Mesothelial cell of epicardium (in vitro differentiated cells): ENCODE results near the gene SLC1A7. TPM values are rescaled to one million over a fixed set of nuclear protein-coding genes. Genes with fewer than 3 reads are reported as not detected.

ENCODE experiments used
- DNase-seq, 2 experiments: peaks; one replicate each; pipeline ENCODE4 v3.0.0; 2021; ENCODE audit warnings: low spot score in 2 of 2; ENCODE audit not compliant: unreplicated experiment in 2 of 2
- H3K27ac Mint-ChIP-seq: 2 replicates; pipeline ENCODE4 v1.8.0; 2021; ENCODE audit warnings: mixed read lengths
- H3K27me3 Mint-ChIP-seq: 2 replicates; pipeline ENCODE4 v1.8.0; 2021; ENCODE audit warnings: low read depth, mixed read lengths
- H3K36me3 Mint-ChIP-seq: 2 replicates; pipeline ENCODE4 v1.8.0; 2021; ENCODE audit warnings: mixed read lengths
- H3K4me1 Mint-ChIP-seq: 2 replicates; pipeline ENCODE4 v1.8.0; 2021; ENCODE audit warnings: mixed read lengths
- H3K4me3 Mint-ChIP-seq: 2 replicates; pipeline ENCODE4 v1.8.0; 2021; ENCODE audit warnings: mild to moderate bottlenecking, moderate library complexity, mixed read lengths
- H3K9me3 Mint-ChIP-seq: 2 replicates; pipeline ENCODE4 v1.8.0; 2021; ENCODE audit warnings: mixed read lengths
- CTCF ChIP-seq: fragments of 200-600 bp; sonication (generic); IDR thresholded peaks from one replicate; pipeline ENCODE4 v1.5.0; 2021; ENCODE audit warnings: antibody characterized with exemption; ENCODE audit not compliant: unreplicated experiment
- total RNA-seq: library from RNA; stranded (reverse); gene quantifications from 3 replicates; pipeline ENCODE4 v1.2.1, GENCODE V29; 2021

The SLC1A7 gene
- total RNA-seq, 1 donor from 2014 or later = not detected

- no peak for DNase-seq
- Mint-ChIP-seq H3K27me3 (peaks cover 16% of the 10 kb centered on the region), H3K4me3 (no peak overlapping the region), H3K9me3 (no peaks in the 10 kb centered on the region), H3K36me3 (no peaks in the 10 kb centered on the region), H3K27ac (no peak overlapping the region), H3K4me1 (no peaks in the 10 kb centered on the region)
- no peak for TF ChIP-seq CTCF
These were observed 24.5 kb upstream of the SLC1A7 start for GRCh38 chr1:53166912-53167311.

- Mint-ChIP-seq H3K36me3 (no peaks in the 10 kb centered on the region), H3K4me1 (no peaks in the 10 kb centered on the region), H3K27ac (no peak overlapping the region), H3K4me3 (no peak overlapping the region), H3K27me3 (peaks cover 16% of the 10 kb centered on the region), H3K9me3 (no peaks in the 10 kb centered on the region)
- DNase-seq = no peak
- no peak for TF ChIP-seq CTCF
These were observed 23.9 kb upstream of the SLC1A7 start for GRCh38 chr1:53166366-53166765.

GRCh38 chr1:53165408-53165961, 23.0 kb upstream of the SLC1A7 start:
- H3K4me3 Mint-ChIP-seq = no peak overlapping the region
- TF ChIP-seq CTCF = no peak
- no peaks in the 10 kb centered on the region for H3K4me1 Mint-ChIP-seq
- H3K27me3 Mint-ChIP-seq = peaks cover 16% of the 10 kb centered on the region
- no peak for DNase-seq
- no peaks in the 10 kb centered on the region for H3K36me3 Mint-ChIP-seq
- no peaks in the 10 kb centered on the region for H3K9me3 Mint-ChIP-seq
- no peak overlapping the region for H3K27ac Mint-ChIP-seq

GRCh38 chr1:53163291-53163768, 20.9 kb upstream of the SLC1A7 start:
- no peak for TF ChIP-seq CTCF

GRCh38 chr1:53162621-53163020, 20.2 kb upstream of the SLC1A7 start:
- Mint-ChIP-seq H3K4me1 (no peaks in the 10 kb centered on the region), H3K27me3 (peaks cover 16% of the 10 kb centered on the region)

More at GRCh38 chr1:53163291-53163768, 20.9 kb upstream of the SLC1A7 start:
- H3K9me3 Mint-ChIP-seq = no peaks in the 10 kb centered on the region
- no peaks in the 10 kb centered on the region for H3K4me1 Mint-ChIP-seq
- DNase-seq = no peak
- H3K27me3 Mint-ChIP-seq = peaks cover 16% of the 10 kb centered on the region
- no peak overlapping the region for H3K4me3 Mint-ChIP-seq
- no peaks in the 10 kb centered on the region for H3K36me3 Mint-ChIP-seq
- H3K27ac Mint-ChIP-seq = no peak overlapping the region

More at GRCh38 chr1:53162621-53163020, 20.2 kb upstream of the SLC1A7 start:
- Mint-ChIP-seq H3K36me3 (no peaks in the 10 kb centered on the region), H3K27ac (no peak overlapping the region), H3K9me3 (no peaks in the 10 kb centered on the region), H3K4me3 (no peak overlapping the region)
- no peak for TF ChIP-seq CTCF
- no peak for DNase-seq
